Umbilical cord (tissue), 2 donors: ENCODE results near the gene POLR2L. TPM values are rescaled to one million over a fixed set of nuclear protein-coding genes. Genes with fewer than 3 reads are reported as not detected.

ENCODE experiments used
- DNase-seq: peaks from one replicate; pipeline ENCODE4 v3.0.0-alpha.2; 2015; ENCODE audit warnings: low spot score
- total RNA-seq: library from RNA; depleted of rRNA; stranded (reverse); fragments of >200 nt; gene quantifications from one replicate; pipeline ENCODE4 v1.2.3, GENCODE V29; 2014; ENCODE audit warnings: low replicate concordance; ENCODE audit not compliant: insufficient read depth

POLR2L gene
- total RNA-seq, 1 donor from 2014 or later = 14.0 TPM

DNA sequence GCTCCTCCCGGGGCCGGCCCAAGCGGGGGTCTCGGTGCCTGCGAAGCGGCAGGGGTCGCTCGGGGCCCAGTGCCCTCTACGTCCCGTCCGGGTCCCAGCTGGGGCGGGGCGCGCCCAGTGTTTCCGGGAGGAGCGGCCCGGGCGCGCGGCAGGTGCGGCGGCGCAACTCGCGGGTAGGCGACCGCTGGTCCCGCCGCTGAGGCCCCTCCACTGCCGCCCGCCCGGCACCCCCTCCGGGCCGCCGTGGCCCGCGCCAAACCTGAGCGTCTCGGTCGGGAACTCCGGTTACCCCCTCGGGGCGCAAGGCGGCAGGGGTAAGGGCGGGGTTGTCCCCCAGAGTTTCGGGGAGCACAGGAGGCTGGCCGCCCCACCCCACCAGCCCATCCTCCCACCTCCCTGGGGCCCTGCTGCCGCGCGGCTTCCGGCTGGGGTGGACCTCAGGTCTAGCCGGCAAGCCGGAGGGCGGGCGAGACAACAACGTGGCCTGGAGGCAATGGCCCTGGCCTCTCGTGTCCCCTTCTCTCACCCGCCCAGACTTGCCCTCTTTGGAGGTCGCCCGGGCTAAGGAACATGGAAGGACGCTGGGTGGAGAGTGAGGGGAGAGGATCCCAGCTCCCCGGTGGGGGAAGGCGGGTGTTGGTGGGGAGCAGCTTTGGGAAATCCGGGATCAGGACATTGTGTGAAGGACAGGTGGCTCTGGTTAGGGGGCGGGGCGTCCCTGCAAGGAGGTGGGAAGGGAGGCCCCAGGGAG is 15.0 kb downstream of the POLR2L start:
- DNase-seq = no peak

DNA sequence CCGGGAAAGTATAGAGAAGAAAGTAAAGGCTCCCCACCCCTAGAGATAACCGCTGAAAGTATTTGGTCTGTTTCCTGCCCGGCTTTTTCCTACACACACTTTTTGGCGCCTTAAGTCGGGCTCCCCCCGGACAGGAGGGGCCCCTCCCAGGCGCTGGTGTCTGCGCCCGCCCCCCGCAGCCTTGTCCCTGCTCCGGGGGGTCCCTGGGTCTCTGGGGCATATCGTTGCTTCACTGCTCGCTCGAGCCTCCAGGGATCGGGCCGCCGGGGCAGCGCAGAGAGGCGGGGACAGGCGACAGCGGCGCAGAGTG is 15.5 kb downstream of the POLR2L start:
- DNase-seq = no peak

DNA sequence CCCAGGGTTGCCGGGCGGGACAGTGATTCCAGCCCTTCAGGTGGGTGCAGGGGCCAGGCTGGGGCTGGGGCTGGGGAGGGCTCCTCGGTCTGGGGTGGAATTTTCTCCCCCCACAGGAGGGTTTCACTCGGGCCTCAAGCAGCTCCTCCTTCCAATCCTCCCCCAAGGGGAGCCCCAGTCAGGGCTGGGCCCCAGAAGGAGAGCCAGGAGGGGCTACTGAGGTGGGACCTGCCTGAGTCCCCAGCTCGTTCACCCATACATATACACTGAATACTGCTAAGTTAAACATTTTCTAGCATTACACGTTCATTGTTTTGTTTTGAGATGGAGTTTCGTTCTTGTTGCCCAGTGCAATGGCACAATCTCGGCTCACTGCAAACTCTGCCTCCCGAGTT is 16.1 kb downstream of the POLR2L start:
- no peak for DNase-seq

DNA sequence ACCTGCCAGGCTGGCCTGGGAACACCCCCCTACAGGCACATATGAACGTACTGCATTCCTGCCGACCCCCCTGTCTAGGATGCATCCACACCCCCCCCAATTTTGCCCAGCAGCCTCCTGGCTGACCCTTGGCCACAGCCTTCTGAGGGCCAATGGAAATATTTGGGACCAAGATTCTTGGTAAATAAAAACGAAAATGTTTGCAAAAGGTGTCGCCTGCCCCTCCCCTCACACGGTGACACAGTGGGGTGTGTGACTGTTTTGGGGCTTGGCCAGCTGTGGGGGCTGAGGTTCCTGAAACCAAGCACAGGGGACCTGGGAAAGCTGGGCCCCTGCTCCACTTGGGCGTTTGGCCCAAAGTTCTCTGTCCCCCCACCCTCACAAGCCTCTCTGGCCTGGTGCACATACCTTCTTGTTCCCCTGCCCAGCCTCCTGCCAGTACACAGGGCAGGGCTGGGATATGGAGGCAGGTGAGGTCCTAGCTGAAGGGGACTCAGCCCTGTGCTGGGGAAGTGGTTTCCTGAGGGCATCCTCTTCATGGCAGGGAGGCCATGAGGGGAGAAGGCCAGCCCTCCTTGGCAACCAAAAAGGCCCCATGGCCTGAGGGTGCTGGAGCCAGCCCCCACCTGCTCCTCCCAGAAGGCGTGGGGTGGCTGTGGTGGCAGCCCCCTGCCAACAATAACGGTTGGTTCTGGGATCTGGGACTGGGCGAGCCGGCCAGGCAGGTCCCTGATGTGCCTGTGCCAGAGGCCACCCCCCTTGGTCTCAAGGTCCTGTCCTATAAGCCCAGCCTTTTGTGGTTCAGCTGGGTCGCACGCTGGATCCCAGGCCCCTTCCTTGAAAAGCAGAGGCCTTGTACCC is 16.7 kb downstream of the POLR2L start:
- DNase-seq = no peak

DNA sequence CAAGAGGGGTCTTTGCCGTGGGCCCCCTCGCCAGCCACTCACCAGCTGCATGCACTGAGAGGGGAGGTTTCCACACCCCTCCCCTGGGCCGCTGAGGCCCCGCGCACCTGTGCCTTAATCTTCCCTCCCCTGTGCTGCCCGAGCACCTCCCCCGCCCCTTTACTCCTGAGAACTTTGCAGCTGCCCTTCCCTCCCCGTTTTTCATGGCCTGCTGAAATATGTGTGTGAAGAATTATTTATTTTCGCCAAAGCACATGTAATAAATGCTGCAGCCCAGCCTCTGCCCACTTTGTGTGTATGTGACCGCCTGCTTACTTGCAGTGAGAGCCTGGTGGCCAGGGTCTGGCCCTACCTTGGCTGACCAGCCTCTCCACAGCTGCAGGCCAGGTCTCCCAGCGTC is 17.4 kb downstream of the POLR2L start:
- no peak for DNase-seq

DNA sequence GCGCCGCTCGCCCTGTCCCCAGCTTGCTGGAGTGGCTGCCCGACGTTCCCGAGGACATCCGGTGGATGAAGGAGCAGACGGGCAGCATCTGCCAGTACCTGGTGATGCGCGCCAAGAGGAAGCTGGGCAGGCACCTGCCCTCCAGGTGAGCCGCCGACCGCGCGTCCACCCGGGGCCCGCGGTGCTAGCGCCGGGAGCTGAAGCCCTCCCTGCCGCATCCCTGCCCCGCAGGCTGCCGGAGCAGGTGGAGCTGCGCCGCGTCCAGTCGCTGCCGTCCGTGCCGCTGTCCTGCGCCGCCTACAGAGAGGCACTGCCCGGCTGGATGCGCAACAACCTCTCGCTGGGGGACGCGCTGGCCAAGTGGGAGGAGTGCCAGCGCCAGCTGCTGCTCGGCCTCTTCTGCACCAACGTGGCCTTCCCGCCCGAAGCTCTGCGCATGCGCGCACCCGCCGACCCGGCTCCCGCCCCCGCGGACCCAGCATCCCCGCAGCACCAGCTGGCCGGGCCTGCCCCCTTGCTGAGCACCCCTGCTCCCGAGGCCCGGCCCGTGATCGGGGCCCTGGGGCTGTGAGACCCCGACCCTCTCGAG is 17.9 kb downstream of the POLR2L start:
- DNase-seq = no peak

DNA sequence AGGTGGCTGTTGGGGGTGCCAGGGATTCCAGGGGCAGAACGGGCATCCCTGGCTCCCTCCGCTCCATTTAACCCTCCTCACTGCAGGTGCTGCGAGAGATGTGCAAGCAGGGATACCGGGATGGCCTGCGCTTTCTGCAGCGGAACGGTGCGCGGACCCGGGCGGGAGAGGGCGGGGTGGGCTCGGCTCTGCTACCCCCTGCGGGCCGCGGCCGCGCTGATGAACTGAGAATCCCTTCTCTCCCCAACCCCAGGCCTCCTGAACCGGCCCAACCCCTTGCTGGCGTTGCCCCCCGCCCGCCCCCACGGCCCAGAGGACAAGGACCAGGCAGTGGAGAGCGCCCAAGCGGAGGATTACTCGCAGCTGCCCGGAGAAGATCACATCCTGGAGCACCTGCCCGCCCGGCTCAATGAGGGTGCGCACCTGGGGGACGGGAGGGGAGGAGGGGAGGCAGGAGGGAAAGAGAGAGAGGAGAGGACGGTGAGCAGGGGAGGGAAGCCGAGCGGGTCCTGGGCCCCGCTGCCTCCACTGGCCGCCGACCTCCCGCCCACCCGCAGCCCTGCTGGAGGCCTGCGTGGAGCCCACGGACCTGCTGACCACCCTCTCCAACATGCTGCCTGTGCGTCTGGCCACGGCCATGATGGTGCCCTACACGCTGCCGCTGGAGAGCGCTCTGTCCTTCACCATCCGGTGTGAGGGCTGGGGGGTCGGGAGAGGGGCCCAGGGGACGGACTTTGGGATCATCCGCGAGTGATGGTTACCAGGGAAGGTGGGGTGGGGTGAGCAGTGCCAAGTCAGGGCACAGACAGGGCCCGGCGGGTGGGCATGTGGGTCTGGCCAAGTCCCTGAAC is 18.7 kb downstream of the POLR2L start:
- no peak for DNase-seq

DNA sequence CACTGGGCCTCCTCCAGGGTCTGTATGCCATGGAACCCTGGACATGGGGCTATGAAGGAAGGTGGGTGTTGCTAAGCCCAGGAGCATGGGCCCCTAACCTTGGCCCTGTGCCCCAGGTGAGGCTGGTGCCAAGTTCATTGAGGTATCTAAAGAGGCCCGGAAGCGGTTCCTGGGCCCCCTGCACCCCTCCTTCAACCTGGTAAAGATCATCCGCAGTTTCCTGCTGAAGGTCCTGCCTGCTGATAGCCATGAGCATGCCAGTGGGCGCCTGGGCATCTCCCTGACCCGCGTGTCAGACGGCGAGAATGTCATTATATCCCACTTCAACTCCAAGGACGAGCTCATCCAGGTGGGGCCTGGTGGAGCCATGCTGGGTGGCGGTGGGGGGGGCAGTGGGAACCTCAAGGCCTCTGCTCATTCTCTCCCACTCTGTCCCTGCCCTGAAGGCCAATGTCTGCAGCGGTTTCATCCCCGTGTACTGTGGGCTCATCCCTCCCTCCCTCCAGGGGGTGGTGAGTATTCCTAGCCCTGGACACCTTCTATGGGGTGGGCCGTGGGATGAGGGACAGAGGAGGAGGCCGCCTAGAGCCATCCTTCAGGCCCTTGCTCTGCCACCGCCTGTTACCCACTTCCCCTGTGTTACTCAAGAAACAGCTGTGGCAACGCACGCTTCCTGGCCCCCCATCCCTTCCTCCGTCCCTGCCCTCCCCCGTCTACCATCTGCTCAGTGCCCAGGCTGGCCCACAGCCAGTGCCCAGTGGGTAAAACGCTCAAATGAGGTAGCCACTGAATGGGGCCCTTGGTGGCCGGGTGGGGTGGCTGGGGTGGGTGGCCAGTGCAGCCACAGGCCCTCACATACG is 20.6 kb downstream of the POLR2L start:
- DNase-seq = no peak

DNA sequence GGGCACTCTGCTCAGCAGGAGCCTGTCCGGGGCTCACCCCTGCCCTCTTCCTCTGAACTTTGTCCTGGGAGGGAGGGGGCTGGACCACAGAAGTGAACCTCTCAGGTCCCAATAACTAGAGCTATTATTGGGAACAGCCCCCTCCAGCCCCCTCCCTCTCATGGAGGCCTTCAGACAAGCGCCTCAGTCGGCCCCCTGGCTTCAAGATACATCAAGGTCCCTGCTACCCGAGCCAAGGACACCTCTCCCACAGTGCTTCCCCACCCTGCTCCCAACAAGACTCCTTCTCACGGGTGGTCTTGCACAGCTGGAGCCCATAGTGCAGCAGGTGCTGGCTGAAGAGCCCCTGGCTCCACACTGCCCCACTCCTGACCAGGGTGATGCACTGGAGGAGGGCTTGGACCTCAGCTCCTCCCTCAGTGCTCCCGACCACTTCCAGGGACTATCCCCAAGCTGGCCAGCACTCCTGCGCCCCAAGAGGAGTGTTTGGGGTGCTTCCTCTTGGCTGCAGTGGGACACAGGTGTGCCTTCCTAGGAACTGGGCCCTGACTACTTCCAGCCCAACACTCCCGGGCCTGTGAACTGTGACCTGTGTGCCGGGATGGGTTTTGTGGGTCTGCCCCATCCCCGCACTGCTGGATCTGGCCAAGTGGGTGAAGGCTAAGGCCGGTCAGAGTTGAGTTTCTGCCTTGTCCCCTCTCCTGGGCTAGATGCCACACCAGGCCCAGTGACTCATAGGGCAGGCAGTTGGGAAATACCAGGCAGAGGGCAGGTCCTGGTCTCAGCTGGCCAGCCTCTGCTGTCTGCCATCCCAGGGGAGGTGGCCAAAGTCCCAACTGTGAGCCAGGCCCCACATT is 21.4 kb downstream of the POLR2L start:
- no peak for DNase-seq

DNA sequence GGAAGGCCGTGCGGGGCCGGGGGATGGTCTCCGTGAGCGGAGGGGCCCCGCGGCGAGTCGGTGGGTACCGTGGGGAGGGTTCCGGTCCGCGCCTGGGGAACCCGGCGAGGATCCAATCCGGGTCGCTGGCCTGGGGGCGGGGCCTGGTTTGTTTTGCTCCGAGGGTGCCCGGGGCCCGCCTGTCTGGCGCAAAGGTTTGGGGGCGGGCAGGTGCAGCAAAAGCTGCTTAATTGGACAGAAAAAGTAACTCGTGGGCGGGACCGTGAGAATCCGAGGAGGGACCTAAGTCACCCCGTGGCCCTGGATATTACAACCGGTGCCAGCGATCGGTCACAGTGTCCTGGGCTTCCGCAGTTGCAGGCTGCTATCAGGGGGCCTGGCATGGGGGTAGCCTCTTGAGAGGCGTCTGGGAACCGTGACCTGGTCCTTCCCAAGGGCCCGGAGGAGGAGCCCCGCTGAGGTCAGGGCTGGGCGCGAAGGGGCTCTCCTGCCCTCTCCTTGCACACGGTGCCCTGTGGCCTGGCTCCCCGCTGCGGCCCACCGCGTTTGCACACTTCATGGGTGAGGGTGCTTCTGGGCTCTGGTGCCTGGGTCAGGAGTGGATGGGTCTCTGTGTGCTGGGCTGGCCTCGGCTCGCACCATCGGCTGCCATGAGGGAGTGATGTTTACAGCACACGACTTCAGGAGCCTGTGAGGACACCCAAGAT is 22.2 kb downstream of the POLR2L start:
- DNase-seq = peak; percentile 63

DNA sequence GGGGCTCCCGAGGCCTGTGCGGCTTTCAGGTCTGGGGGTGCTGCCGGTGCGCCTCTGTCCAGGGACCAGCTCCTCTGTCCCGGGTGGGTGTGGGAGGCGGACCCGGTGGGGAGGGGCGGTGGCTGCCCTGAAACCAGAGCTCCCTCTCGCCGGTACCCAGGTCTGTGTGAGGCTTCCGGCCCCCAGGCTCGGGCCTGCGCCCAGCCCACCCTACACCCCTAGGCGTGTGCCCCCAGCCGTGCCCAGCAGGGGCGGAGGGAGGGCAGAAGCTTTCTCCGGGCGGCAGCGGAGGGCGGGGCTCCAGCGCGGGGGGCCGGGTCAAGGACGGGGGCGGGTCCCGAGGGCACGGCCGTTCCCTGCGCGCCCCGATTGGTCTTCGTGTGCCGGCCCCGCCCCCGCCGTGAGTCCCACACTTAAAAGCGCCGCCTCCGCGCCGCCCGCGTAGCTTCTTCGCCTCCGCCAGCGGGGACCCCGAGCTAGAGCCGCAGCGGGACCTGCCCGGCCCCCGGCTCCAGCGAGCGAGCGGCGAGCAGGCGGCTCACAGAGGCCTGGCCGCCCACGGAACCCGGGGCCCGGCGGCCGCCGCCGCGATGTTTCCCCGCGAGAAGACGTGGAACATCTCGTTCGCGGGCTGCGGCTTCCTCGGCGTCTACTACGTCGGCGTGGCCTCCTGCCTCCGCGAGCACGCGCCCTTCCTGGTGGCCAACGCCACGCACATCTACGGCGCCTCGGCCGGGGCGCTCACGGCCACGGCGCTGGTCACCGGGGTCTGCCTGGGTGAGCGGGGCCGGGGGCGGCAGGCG is 23.0 kb downstream of the POLR2L start:
- DNase-seq = peak; percentile 92

DNA sequence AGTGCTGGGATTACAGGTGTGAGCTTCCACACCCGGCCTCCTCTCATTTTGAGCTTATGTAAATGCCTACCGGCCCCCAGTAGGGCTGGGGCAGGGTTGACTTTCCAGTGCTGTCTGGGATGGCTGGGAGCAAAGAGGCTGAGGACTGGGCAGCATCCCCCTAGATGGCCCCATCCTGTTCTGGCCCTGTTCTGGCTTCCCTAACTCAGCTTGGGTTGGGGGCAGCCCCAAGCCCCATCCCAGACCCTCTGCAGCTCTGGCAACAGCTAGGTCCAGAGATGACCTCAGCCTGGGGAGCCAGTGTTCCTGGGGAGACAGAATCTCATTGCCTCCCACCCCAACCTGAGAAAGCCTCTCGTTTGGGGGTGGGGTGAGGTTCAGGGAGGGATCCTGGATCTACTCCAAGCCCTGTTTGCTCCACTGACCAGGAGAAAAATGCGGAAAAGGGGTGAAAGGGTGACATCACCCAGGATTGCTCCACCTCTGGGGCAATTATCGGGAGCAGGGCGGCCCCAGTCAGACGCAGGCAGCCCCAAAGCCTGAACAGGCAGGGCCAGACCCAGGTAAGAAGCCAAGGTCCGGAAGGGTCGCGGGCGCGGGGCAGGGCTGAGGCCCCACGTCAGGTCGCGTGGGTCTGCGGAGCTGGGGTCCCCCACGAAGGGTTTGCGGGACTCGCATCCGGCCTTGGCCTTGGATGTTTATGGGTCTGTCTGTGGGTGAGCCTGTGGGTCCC is 23.8 kb downstream of the POLR2L start, which contains the start of gene PNPLA2:
Gene PNPLA2, plus strand, starts transcription at position 519 of the 733 bp plus-strand sequence. CDS start 805 bp downstream, outside the sequence.
- DNase-seq = no peak

DNA sequence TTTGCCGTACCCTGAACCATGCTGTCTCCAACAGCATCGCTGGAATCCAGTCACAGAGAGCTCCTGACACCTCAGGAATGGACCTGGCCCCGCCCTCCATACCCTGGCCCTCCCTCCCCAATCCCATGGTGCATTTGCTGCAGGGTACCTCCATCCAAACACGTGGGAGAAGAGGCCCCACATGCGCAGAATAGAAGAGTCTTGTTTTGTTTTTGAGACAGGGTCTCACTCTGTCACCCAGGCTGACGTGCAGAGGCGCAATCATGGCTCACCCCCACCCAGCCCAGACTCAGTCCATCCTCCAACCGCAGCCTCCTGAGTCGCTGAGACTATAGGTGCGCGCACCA is 25.9 kb downstream of the POLR2L start:
- DNase-seq = no peak

DNA sequence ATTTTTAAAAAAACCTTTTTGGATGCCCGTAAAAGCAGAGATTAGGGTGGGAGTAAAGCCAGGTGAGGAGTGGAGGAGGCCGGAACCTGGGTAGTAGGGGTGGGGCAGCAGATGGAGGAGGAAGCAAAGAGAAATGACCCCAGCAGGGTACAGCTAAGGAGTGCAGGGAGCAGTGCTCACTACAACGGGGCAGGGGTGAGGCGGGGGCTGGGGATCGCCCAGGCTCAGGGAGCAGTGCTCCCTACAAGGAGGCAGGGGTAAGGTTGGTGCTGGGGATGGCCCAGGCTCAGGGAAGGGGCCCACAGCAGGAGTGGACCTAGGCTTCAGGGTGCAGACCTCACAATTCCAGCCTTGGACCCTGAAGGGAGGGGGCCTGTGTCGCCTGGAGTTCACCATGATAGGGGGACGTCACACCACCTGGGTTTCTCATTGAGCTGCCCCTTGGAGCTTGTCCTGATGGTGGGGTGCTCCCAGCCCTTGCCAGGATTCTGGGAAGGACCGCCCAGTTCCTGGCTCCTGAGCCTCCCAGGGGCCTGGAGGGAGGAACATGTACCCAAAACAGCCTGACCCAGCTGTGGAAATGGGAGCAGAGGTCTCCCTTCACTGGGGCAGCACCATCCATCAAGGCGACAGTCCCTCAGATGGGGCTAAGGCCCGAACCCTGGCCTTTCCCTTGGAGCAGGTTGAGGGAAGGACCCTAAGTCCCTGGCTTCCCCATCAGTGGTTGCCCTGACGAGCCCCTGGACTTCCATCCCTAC is 26.5 kb downstream of the POLR2L start:
- no peak for DNase-seq

DNA sequence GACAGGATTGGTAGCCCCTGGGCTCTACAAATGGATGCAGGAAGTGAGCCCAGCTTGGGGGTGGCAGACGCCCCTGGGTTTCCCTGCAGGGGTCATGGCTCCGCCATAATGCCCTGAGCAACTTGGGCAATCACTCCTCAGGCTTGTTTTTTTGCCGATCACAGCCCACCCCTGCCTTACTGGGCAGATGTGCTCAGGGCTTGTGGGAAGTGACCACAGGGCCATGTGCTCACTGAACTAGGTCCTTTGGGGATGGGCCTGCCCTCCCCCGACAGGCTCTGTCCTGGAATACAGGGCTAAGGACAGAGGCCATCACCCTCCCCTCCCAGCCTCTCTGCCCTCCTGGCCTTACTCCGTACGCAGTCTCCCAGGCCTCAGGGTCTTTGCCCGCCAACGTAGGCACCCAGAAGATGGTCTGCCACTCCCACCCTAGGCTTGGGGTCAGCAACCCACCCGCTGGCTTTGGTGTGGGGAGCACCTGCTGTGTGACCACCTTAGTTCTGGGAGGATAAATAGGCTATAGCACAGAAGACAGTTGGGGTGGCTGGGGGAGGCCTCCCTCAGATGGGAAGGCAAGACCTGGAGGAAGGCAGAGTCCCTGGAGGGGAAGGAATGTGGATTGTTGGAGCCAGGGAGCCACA is 28.8 kb downstream of the POLR2L start:
- DNase-seq = no peak

DNA sequence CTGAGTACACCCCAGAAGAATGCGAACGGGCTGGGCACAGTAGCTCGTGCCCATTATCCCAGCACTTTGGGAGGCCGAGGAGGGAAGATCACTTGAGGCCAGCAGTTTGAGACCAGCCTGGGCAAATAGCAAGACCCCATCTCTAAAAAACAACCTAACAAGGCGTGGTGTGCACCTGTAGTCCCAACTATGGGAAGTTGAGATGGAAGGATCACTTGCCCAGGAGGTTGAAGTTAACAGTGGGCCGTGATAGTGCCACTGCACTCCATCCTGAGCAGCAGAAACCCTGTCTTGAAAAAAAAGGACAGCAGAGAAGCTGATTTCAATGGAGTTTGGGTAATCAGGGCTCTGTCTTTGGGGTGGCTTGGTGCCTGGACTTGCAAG is 29.3 kb downstream of the POLR2L start:
- no peak for DNase-seq
